GM19455 (cell line): ENCODE results near the gene PODXL2.
"Not testable (repeated sequence)": the region's sequence is repeated elsewhere in the genome, so short reads cannot be mapped to it uniquely, and the experiment has no call there.

Experiments
- ATAC-seq: cut with Tn5 transposase; IDR thresholded peaks from one replicate; pipeline ENCODE4 v1.9.1; 2021; ENCODE audit not compliant: unreplicated experiment

The PODXL2 gene

DNA sequence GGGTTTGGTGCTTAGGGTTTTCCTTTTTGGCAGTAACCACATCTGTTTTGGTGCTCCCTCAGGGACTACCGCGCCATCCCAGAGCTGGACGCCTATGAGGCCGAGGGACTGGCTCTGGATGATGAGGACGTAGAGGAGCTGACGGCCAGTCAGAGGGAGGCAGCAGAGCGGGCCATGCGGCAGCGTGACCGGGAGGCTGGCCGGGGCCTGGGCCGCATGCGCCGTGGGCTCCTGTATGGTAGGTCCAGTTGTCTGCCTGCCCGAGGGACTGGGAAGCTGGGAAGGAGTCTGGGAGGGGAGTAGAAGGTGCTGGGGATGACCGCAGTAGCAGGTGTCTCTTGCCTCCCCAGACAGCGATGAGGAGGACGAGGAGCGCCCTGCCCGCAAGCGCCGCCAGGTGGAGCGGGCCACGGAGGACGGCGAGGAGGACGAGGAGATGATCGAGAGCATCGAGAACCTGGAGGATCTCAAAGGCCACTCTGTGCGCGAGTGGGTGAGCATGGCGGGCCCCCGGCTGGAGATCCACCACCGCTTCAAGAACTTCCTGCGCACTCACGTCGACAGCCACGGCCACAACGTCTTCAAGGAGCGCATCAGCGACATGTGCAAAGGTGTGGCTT lies 24.3 kb upstream of the PODXL2 start:
- ATAC-seq: no peak

- ATAC-seq: not testable (repeated sequence)
Observed at GRCh38 chr3:127605547-127605946, 23.4 kb upstream of the PODXL2 start.

DNA sequence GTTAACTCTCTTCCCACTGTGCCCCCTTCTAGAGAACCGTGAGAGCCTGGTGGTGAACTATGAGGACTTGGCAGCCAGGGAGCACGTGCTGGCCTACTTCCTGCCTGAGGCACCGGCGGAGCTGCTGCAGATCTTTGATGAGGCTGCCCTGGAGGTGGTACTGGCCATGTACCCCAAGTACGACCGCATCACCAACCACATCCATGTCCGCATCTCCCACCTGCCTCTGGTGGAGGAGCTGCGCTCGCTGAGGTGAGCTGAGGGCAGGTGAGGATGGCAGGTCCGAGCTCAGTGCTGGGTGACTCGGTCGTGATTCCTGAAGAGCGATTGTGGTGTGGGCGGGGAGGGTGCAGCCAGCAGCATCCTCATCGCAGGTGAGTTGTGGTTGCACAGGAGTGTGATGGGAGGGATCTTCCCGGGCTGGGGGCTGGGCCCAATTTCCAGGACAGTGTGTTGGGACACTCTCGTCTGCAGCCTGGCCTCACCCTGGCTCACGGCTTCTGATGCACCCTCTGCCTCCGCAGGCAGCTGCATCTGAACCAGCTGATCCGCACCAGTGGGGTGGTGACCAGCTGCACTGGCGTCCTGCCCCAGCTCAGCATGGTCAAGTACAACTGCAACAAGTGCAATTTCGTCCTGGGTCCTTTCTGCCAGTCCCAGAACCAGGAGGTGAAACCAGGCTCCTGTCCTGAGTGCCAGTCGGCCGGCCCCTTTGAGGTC lies 22.7 kb upstream of the PODXL2 start:
- ATAC-seq: no peak

- no peak for ATAC-seq
Observed at GRCh38 chr3:127606981-127607595, 21.9 kb upstream of the PODXL2 start.

GRCh38 chr3:127607675-127608361 lies 21.2 kb upstream of the PODXL2 start:
- no peak for ATAC-seq

- no peak for ATAC-seq
Observed at GRCh38 chr3:127608362-127608718, 20.6 kb upstream of the PODXL2 start.

GRCh38 chr3:127610105-127610504 lies 18.9 kb upstream of the PODXL2 start:
- ATAC-seq: no peak

GRCh38 chr3:127611251-127611650 lies 17.7 kb upstream of the PODXL2 start:
- no peak for ATAC-seq

GRCh38 chr3:127612966-127613365 lies 16.0 kb upstream of the PODXL2 start:
- no peak for ATAC-seq

GRCh38 chr3:127613406-127613805 lies 15.6 kb upstream of the PODXL2 start:
- ATAC-seq: no peak

GRCh38 chr3:127614928-127615589 lies 13.9 kb upstream of the PODXL2 start:
- ATAC-seq: no peak

DNA sequence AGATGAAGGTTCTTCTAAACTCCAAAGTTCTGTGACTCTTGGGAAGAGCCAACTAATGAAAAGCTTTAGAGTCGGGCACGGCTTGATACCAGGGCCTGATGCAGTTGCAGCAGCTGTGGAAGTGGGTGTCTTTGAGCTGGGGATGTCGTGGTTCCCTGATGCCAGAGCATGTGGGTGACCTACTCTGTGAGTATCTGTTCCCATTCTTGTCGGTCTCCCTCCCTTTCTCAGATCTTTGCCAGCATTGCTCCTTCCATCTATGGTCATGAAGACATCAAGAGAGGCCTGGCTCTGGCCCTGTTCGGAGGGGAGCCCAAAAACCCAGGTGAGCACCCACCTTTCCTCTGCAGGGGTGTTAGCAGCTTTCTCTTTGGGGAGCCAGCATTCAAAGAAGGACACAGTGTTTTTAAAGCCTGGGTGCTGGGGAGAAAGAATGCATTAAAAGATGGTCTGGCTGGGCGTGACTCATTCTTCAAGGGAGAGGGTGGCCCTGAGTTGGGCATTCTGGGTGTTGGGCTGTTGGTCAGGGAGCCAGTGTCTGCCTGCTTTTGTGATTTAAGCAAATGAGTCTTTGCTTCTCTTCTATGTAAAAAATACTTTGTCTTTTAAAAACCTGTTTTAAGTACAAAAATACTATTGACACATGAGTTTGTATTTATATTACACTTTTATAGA lies 13.2 kb upstream of the PODXL2 start:
- ATAC-seq: no peak

- ATAC-seq: no peak
Observed at GRCh38 chr3:127616836-127617605, 12.0 kb upstream of the PODXL2 start.

DNA sequence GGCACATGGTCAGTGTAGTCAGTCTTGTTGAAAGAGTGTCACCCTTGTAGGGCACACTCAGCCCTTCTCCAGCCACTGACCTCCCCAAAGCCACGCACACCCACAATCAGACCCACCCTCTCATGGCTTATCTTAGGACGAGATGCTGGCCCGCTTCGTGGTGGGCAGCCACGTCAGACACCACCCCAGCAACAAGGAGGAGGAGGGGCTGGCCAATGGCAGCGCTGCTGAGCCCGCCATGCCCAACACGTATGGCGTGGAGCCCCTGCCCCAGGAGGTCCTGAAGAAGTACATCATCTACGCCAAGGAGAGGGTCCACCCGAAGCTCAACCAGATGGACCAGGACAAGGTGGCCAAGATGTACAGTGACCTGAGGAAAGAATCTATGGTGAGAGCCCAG lies 10.1 kb upstream of the PODXL2 start:
- ATAC-seq: no peak

- ATAC-seq: no peak
Observed at GRCh38 chr3:127620637-127621375, 8.2 kb upstream of the PODXL2 start.

DNA sequence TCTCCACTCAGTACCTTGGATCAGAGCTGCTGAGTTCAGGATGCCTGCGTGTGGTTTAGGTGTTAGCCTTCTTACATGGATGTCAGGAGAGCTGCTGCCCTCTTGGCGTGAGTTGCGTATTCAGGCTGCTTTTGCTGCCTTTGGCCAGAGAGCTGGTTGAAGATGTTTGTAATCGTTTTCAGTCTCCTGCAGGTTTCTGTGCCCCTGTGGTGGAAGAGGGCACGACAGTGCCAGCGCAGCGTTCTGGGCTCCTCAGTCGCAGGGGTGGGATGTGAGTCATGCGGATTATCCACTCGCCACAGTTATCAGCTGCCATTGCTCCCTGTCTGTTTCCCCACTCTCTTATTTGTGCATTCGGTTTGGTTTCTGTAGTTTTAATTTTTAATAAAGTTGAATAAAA lies 7.0 kb upstream of the PODXL2 start:
- no peak for ATAC-seq

DNA sequence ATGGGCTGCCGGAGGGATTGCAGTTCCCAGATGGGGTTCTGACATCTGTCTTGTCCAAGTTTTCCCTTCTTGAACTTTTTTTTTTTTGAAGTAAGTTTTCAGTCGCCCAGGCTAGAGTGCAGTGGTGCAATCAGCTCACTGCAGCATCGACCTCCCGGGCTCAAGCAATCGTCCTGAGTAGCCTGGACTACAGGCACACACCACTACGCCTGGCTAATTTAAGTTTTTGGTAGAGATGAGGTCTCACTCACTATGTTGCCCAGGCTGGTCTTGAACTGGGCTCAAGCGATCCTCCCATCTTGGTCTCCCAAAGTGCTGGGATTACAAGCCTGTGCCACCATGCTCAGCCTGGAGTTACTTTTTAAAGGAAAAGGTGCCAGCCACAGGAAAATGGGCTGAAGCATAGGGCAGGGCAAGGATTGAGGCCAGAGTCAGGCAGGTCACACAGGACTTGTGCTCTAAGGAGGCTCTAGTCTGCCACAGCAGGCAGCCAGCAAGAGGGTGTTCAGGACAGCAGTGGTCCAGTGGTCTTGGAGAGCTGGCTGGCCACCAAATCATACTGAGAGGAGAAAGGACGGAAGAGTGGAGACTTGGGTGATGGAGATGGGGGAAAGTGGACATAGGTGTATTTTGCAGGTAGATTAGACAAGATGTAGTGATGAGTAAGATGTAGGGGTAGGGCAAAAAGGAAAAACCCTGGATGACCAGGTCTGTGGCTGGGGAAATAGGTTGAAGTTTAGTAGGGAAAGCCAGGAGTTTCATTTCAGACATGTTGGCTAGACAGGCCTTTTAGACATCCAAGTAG lies 6.0 kb upstream of the PODXL2 start:
- no peak for ATAC-seq

DNA sequence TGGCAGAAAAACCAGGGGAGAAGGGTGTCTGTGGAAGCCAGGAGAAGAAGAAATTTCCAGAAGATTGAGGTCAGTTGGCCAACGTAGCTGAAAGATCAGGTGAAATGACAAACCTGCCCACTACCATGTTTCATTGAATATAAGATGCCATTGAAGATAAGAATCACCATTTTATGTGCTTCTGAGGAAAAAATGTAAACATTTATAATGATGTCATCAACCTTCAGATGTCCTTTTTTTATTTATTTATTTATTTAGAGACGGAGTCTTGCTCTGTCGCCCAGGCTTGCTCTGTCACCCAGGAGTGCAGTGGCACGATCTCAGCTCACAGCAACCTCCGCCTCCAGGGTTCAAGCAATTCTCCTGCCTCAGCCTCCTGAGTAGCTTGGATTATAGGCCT lies 4.9 kb upstream of the PODXL2 start:
- ATAC-seq: no peak

DNA sequence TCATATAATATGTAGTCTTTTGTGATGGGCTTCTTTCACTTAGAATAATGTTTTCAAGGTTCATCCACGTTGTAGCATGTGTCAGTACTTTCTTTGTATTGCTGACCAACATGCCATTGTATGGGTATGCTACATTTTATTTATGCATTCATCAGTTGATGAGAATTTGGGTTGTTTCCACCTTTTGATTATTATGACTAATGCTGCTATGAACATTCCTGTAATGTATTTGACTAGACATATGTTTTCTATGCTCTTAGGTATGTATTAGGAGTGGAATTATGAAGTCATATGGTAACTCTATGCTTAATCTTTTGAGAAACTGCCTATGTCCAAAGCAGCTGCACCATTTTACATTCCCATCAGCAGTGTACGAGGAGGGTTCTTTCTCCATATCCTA lies 3.2 kb upstream of the PODXL2 start:
- no peak for ATAC-seq
